ENCODE measurements around the gene PER2. TPM values are rescaled to one million over a fixed set of nuclear protein-coding genes. Genes with fewer than 3 reads are reported as not detected.

The PER2 gene
- polyA plus RNA-seq, 2 donors, result 4.9 to 12.6 TPM

GRCh38 chr2:238238311-238238765 is 50.1 kb downstream of the PER2 start:
- peaks cover 0 to 3% of the 10 kb centered on the region in 2 donors for H3K9me3 ChIP-seq (ENCODE audit: control insufficient read depth in 2 of 2, insufficient read depth in 1 of 2, low read depth in 1 of 2, low read length in 1 of 2)
- no peak overlapping the region for H3K4me3 ChIP-seq (ENCODE audit: low read depth in 1 of 2, low read length in 2 of 2)
- peaks cover 0 to under 1% of the 10 kb centered on the region in 2 donors for H3K36me3 ChIP-seq (ENCODE audit: control insufficient read depth in 2 of 2, insufficient read depth in 2 of 2, low read length in 1 of 2)
- peaks cover 0 to 14% of the 10 kb centered on the region in 2 donors for H3K4me1 ChIP-seq (ENCODE audit: control insufficient read depth in 2 of 2, insufficient read depth in 2 of 2, low read length in 1 of 2)
- WGBS, 2 donors, result 84 to 85% methylated on average over 5 of the region's 5 CpGs
- no peak overlapping the region for H3K27ac ChIP-seq (ENCODE audit: low read depth in 2 of 2, low read length in 1 of 2)
- no peaks in the 10 kb centered on the region for H3K27me3 ChIP-seq (ENCODE audit: control insufficient read depth in 1 of 2, insufficient read depth in 2 of 2, low read length in 2 of 2)

GRCh38 chr2:238237431-238238135 is 50.8 kb downstream of the PER2 start:
- Histone ChIP-seq H3K4me3 (ENCODE audit: low read depth in 1 of 2, low read length in 2 of 2) (no peak overlapping the region), H3K27me3 (ENCODE audit: control insufficient read depth in 1 of 2, insufficient read depth in 2 of 2, low read length in 2 of 2) (no peaks in the 10 kb centered on the region), H3K36me3 (ENCODE audit: control insufficient read depth in 2 of 2, insufficient read depth in 2 of 2, low read length in 1 of 2) (no peaks in the 10 kb centered on the region), H3K4me1 (ENCODE audit: control insufficient read depth in 2 of 2, insufficient read depth in 2 of 2, low read length in 1 of 2) (peaks cover 0 to 11% of the 10 kb centered on the region in 2 donors), H3K27ac (ENCODE audit: low read depth in 2 of 2, low read length in 1 of 2) (no peak overlapping the region), H3K9me3 (ENCODE audit: control insufficient read depth in 2 of 2, insufficient read depth in 1 of 2, low read depth in 1 of 2, low read length in 1 of 2) (peaks cover 0 to 3% of the 10 kb centered on the region in 2 donors)
- 87 to 89% methylated on average over 11 of the region's 11 CpGs for WGBS, 2 donors

- no peak overlapping the region for H3K4me3 ChIP-seq (ENCODE audit: low read depth in 1 of 2, low read length in 2 of 2)
- H3K27ac ChIP-seq (ENCODE audit: low read depth in 2 of 2, low read length in 1 of 2), result no peak overlapping the region
- H3K9me3 ChIP-seq (ENCODE audit: control insufficient read depth in 2 of 2, insufficient read depth in 1 of 2, low read depth in 1 of 2, low read length in 1 of 2), result peaks cover 0 to 3% of the 10 kb centered on the region in 2 donors
- no peaks in the 10 kb centered on the region for H3K36me3 ChIP-seq (ENCODE audit: control insufficient read depth in 2 of 2, insufficient read depth in 2 of 2, low read length in 1 of 2)
- no peaks in the 10 kb centered on the region for H3K27me3 ChIP-seq (ENCODE audit: control insufficient read depth in 1 of 2, insufficient read depth in 2 of 2, low read length in 2 of 2)
- 77 to 93% methylated on average over 4 of the region's 4 CpGs for WGBS, 2 donors
- H3K4me1 ChIP-seq (ENCODE audit: control insufficient read depth in 2 of 2, insufficient read depth in 2 of 2, low read length in 1 of 2), result peaks cover 0 to 11% of the 10 kb centered on the region in 2 donors
Observed at GRCh38 chr2:238236571-238236970, 51.8 kb downstream of the PER2 start.

GRCh38 chr2:238235856-238236255 is 52.6 kb downstream of the PER2 start:
- no peaks in the 10 kb centered on the region for H3K36me3 ChIP-seq (ENCODE audit: control insufficient read depth in 2 of 2, insufficient read depth in 2 of 2, low read length in 1 of 2)
- no peak overlapping the region for H3K4me3 ChIP-seq (ENCODE audit: low read depth in 1 of 2, low read length in 2 of 2)
- H3K4me1 ChIP-seq (ENCODE audit: control insufficient read depth in 2 of 2, insufficient read depth in 2 of 2, low read length in 1 of 2), result peaks cover 3 to 8% of the 10 kb centered on the region in 2 donors
- H3K9me3 ChIP-seq (ENCODE audit: control insufficient read depth in 2 of 2, insufficient read depth in 1 of 2, low read depth in 1 of 2, low read length in 1 of 2), result peaks cover 0 to 3% of the 10 kb centered on the region in 2 donors
- H3K27me3 ChIP-seq (ENCODE audit: control insufficient read depth in 1 of 2, insufficient read depth in 2 of 2, low read length in 2 of 2), result no peaks in the 10 kb centered on the region
- no peak overlapping the region for H3K27ac ChIP-seq (ENCODE audit: low read depth in 2 of 2, low read length in 1 of 2)
- WGBS, 2 donors, result 90 to 91% methylated on average over 7 of the region's 7 CpGs

GRCh38 chr2:238235331-238235732 is 53.1 kb downstream of the PER2 start:
- Histone ChIP-seq H3K9me3 (ENCODE audit: control insufficient read depth in 2 of 2, insufficient read depth in 1 of 2, low read depth in 1 of 2, low read length in 1 of 2) (peaks cover 0 to 3% of the 10 kb centered on the region in 2 donors), H3K36me3 (ENCODE audit: control insufficient read depth in 2 of 2, insufficient read depth in 2 of 2, low read length in 1 of 2) (no peaks in the 10 kb centered on the region), H3K27ac (ENCODE audit: low read depth in 2 of 2, low read length in 1 of 2) (no peak overlapping the region), H3K4me3 (ENCODE audit: low read depth in 1 of 2, low read length in 2 of 2) (no peak overlapping the region), H3K4me1 (ENCODE audit: control insufficient read depth in 2 of 2, insufficient read depth in 2 of 2, low read length in 1 of 2) (peaks cover 3 to 6% of the 10 kb centered on the region in 2 donors), H3K27me3 (ENCODE audit: control insufficient read depth in 1 of 2, insufficient read depth in 2 of 2, low read length in 2 of 2) (no peaks in the 10 kb centered on the region)
- WGBS, 2 donors, result 67 to 80% methylated on average over 11 of the region's 11 CpGs

GRCh38 chr2:238233625-238234024 is 54.8 kb downstream of the PER2 start:
- Histone ChIP-seq H3K9me3 (ENCODE audit: control insufficient read depth in 2 of 2, insufficient read depth in 1 of 2, low read depth in 1 of 2, low read length in 1 of 2) (no peaks in the 10 kb centered on the region), H3K27me3 (ENCODE audit: control insufficient read depth in 1 of 2, insufficient read depth in 2 of 2, low read length in 2 of 2) (no peaks in the 10 kb centered on the region), H3K4me1 (ENCODE audit: control insufficient read depth in 2 of 2, insufficient read depth in 2 of 2, low read length in 1 of 2) (peaks cover 0 to 3% of the 10 kb centered on the region in 2 donors), H3K36me3 (ENCODE audit: control insufficient read depth in 2 of 2, insufficient read depth in 2 of 2, low read length in 1 of 2) (no peaks in the 10 kb centered on the region), H3K27ac (ENCODE audit: low read depth in 2 of 2, low read length in 1 of 2) (no peak overlapping the region), H3K4me3 (ENCODE audit: low read depth in 1 of 2, low read length in 2 of 2) (no peak overlapping the region)
- WGBS, 2 donors, result 84 to 91% methylated on average over 12 of the region's 12 CpGs

GRCh38 chr2:238231809-238232208 is 56.6 kb downstream of the PER2 start:
- peaks cover 3 to 4% of the 10 kb centered on the region in 2 donors for H3K4me1 ChIP-seq (ENCODE audit: control insufficient read depth in 2 of 2, insufficient read depth in 2 of 2, low read length in 1 of 2)
- H3K27ac ChIP-seq (ENCODE audit: low read depth in 2 of 2, low read length in 1 of 2), result no peak overlapping the region
- H3K27me3 ChIP-seq (ENCODE audit: control insufficient read depth in 1 of 2, insufficient read depth in 2 of 2, low read length in 2 of 2), result no peaks in the 10 kb centered on the region
- no peaks in the 10 kb centered on the region for H3K9me3 ChIP-seq (ENCODE audit: control insufficient read depth in 2 of 2, insufficient read depth in 1 of 2, low read depth in 1 of 2, low read length in 1 of 2)
- WGBS, 2 donors, result 58 to 71% methylated on average over 21 of the region's 21 CpGs
- no peaks in the 10 kb centered on the region for H3K36me3 ChIP-seq (ENCODE audit: control insufficient read depth in 2 of 2, insufficient read depth in 2 of 2, low read length in 1 of 2)
- H3K4me3 ChIP-seq (ENCODE audit: low read depth in 1 of 2, low read length in 2 of 2), result peak overlapping the region in 1 of 2 donors; percentile 23

- H3K4me3 ChIP-seq (ENCODE audit: low read depth in 1 of 2, low read length in 2 of 2), result peak overlapping the region; percentile 23 to 41
- H3K4me1 ChIP-seq (ENCODE audit: control insufficient read depth in 2 of 2, insufficient read depth in 2 of 2, low read length in 1 of 2), result peaks cover 3 to 4% of the 10 kb centered on the region in 2 donors
Observed at GRCh38 chr2:238231251-238231793, 57.1 kb downstream of the PER2 start.

GRCh38 chr2:238230699-238231098 is 57.7 kb downstream of the PER2 start:
- Histone ChIP-seq H3K27ac (ENCODE audit: low read depth in 2 of 2, low read length in 1 of 2) (no peak overlapping the region), H3K4me3 (ENCODE audit: low read depth in 1 of 2, low read length in 2 of 2) (no peak overlapping the region), H3K4me1 (ENCODE audit: control insufficient read depth in 2 of 2, insufficient read depth in 2 of 2, low read length in 1 of 2) (peaks cover 3 to 4% of the 10 kb centered on the region in 2 donors), H3K36me3 (ENCODE audit: control insufficient read depth in 2 of 2, insufficient read depth in 2 of 2, low read length in 1 of 2) (no peaks in the 10 kb centered on the region), H3K27me3 (ENCODE audit: control insufficient read depth in 1 of 2, insufficient read depth in 2 of 2, low read length in 2 of 2) (no peaks in the 10 kb centered on the region), H3K9me3 (ENCODE audit: control insufficient read depth in 2 of 2, insufficient read depth in 1 of 2, low read depth in 1 of 2, low read length in 1 of 2) (no peaks in the 10 kb centered on the region)
- 77 to 86% methylated on average over 5 of the region's 5 CpGs for WGBS, 2 donors

More at GRCh38 chr2:238231251-238231793, 57.1 kb downstream of the PER2 start:
- 6 to 26% methylated on average over 46 of the region's 46 CpGs for WGBS, 2 donors
- H3K27ac ChIP-seq (ENCODE audit: low read depth in 2 of 2, low read length in 1 of 2), result no peak overlapping the region
- H3K9me3 ChIP-seq (ENCODE audit: control insufficient read depth in 2 of 2, insufficient read depth in 1 of 2, low read depth in 1 of 2, low read length in 1 of 2), result no peaks in the 10 kb centered on the region
- no peaks in the 10 kb centered on the region for H3K27me3 ChIP-seq (ENCODE audit: control insufficient read depth in 1 of 2, insufficient read depth in 2 of 2, low read length in 2 of 2)
- H3K36me3 ChIP-seq (ENCODE audit: control insufficient read depth in 2 of 2, insufficient read depth in 2 of 2, low read length in 1 of 2), result no peaks in the 10 kb centered on the region

Measured in esophagus (tissue), 2 donors.